ENCODE results near the gene NT5DC3. TPM values are rescaled to one million over a fixed set of nuclear protein-coding genes. Genes with fewer than 3 reads are reported as not detected.

The NT5DC3 gene
- total RNA-seq, 1 experiment from 2014 or later: 12.5 TPM

DNA sequence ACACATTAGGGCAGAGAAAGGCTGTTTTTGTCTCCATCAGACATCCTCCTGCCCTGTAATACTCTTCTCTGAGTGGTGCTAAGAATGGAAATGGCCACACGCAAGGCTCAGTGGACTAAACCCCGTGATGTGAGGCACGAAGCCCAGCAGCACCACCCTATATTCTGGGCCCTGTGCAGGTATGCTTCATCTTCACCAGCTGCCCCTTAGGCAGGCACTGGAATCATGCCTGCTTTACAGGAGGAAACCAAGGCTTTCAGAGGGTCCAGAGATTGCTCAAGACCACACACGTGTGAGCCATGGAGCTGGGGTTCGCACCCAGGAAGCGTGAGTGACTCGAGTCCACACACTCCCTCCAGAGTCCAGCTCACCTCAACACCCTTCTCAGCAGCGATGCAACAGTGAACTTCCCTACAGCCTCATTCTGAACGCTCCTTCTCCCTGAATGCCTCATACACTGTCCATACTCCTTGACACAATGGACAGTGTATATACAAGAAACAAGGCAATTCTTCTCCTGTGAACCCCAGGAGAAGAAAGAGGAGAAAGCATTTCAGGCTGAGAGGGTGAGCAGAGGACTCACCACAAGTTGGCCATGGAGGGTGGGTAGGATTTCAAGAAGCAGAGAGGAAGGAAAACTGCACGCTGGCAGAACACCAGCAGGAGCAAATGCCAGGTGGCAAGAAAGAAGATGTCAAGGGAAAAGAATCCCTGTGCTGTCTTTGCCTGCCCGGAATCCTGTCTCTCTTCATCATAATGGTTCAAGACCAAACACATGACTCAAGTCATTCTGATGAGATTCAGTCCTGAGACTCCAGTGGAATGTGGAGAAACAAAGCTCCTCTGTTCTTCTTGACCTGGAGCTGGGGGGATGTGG lies 39.1 kb downstream of the NT5DC3 start (continued):
- TF ChIP-seq MYBL2 (CRISPR knock-in tag; IDR thresholded peaks at IDR 0.05): no peak
- TF ChIP-seq IRF2 (CRISPR knock-in tag; IDR thresholded peaks at IDR 0.05; ENCODE audit: borderline replicate concordance, low read depth): no peak
- TF ChIP-seq, protein P1, sequence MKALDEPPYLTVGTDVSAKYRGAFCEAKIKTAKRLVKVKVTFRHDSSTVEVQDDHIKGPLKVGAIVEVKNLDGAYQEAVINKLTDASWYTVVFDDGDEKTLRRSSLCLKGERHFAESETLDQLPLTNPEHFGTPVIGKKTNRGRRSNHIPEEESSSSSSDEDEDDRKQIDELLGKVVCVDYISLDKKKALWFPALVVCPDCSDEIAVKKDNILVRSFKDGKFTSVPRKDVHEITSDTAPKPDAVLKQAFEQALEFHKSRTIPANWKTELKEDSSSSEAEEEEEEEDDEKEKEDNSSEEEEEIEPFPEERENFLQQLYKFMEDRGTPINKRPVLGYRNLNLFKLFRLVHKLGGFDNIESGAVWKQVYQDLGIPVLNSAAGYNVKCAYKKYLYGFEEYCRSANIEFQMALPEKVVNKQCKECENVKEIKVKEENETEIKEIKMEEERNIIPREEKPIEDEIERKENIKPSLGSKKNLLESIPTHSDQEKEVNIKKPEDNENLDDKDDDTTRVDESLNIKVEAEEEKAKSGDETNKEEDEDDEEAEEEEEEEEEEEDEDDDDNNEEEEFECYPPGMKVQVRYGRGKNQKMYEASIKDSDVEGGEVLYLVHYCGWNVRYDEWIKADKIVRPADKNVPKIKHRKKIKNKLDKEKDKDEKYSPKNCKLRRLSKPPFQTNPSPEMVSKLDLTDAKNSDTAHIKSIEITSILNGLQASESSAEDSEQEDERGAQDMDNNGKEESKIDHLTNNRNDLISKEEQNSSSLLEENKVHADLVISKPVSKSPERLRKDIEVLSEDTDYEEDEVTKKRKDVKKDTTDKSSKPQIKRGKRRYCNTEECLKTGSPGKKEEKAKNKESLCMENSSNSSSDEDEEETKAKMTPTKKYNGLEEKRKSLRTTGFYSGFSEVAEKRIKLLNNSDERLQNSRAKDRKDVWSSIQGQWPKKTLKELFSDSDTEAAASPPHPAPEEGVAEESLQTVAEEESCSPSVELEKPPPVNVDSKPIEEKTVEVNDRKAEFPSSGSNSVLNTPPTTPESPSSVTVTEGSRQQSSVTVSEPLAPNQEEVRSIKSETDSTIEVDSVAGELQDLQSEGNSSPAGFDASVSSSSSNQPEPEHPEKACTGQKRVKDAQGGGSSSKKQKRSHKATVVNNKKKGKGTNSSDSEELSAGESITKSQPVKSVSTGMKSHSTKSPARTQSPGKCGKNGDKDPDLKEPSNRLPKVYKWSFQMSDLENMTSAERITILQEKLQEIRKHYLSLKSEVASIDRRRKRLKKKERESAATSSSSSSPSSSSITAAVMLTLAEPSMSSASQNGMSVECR (CRISPR knock-in tag; IDR thresholded peaks at IDR 0.05; ENCODE audit: borderline replicate concordance): no peak
- no peak for TF ChIP-seq GRHL2 (CRISPR knock-in tag; IDR thresholded peaks at IDR 0.05; ENCODE audit: insufficient replicate concordance, severe bottlenecking)

DNA sequence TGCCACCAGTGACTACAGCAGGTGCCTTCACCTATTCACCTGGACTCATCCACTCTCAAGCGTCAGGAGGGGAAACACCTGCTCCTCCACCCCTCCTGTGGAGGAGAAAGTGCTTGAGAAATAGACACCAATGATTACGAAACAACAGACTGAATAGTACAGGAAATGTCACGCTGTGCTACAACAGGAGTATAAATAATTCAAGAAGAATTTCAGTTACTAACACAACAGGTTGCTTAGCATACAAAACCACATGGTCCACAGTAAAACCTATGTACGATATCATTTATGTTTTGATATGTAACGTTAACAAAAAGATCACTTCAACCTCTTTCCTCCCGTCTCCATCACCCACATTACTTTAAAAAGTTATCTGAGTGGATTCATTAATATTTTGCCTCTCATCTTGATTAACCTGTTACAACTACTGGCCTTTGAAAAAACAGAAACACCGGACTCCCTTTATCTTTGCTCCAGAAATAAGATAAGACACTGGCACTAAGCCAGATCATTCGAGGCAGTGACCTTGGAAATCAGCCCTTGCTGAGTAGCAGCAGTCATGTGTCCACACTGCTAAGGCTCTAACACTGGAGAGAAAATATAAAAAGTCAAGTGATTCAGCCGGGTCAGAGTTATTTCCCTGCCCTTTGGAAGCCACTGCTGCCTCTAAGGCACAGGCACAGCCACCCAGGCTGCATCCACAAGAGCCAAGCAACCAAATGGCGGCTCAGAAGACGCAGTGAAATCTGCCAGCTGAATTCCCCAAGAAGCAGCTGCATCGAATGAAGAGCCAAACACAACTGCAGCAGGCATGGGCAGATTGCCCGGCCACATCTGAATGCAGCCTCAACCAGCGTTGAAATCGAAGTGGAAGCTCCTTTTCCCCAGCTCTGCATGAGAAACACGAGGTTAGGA lies 40.9 kb downstream of the NT5DC3 start:
- Mint-ChIP-seq H3K36me3 (peaks cover 31% of the 10 kb centered on the region), H3K27ac (0 out of 2 replicates have a peak overlapping the region, but pooled peaks have one; percentile 14), H3K4me3 (no peak overlapping the region), H3K27me3 (ENCODE audit: low read depth) (no peaks in the 10 kb centered on the region; the same call in 1 of the 2 replicates), H3K4me1 (peaks cover 20% of the 10 kb centered on the region), H3K9me3 (0 out of 2 replicates have a peak, but pooled peaks cover 3% of the 10 kb centered on the region)
- ATAC-seq (peak; percentile 22; the same call in 1 of the 2 replicates), DNase-seq (ENCODE audit: low spot score) (no peak)
- POLR2A ChIA-PET: no interaction called here
- TF ChIP-seq ZNF671 (CRISPR knock-in tag; IDR thresholded peaks at IDR 0.05) (no peak), ZNF263 (CRISPR knock-in tag; IDR thresholded peaks at IDR 0.05; ENCODE audit: low read depth) (no peak), NR3C1 (CRISPR knock-in tag; conservative IDR thresholded peaks at IDR 0.05; ENCODE audit: low read depth) (no peak), IRF2 (CRISPR knock-in tag; IDR thresholded peaks at IDR 0.05; ENCODE audit: borderline replicate concordance, low read depth) (no peak)
- TF ChIP-seq, protein P2, sequence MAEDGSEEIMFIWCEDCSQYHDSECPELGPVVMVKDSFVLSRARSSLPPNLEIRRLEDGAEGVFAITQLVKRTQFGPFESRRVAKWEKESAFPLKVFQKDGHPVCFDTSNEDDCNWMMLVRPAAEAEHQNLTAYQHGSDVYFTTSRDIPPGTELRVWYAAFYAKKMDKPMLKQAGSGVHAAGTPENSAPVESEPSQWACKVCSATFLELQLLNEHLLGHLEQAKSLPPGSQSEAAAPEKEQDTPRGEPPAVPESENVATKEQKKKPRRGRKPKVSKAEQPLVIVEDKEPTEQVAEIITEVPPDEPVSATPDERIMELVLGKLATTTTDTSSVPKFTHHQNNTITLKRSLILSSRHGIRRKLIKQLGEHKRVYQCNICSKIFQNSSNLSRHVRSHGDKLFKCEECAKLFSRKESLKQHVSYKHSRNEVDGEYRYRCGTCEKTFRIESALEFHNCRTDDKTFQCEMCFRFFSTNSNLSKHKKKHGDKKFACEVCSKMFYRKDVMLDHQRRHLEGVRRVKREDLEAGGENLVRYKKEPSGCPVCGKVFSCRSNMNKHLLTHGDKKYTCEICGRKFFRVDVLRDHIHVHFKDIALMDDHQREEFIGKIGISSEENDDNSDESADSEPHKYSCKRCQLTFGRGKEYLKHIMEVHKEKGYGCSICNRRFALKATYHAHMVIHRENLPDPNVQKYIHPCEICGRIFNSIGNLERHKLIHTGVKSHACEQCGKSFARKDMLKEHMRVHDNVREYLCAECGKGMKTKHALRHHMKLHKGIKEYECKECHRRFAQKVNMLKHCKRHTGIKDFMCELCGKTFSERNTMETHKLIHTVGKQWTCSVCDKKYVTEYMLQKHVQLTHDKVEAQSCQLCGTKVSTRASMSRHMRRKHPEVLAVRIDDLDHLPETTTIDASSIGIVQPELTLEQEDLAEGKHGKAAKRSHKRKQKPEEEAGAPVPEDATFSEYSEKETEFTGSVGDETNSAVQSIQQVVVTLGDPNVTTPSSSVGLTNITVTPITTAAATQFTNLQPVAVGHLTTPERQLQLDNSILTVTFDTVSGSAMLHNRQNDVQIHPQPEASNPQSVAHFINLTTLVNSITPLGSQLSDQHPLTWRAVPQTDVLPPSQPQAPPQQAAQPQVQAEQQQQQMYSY (CRISPR knock-in tag; IDR thresholded peaks at IDR 0.05): no peak
- TF ChIP-seq, protein P3, sequence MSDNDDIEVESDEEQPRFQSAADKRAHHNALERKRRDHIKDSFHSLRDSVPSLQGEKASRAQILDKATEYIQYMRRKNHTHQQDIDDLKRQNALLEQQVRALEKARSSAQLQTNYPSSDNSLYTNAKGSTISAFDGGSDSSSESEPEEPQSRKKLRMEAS (CRISPR knock-in tag; IDR thresholded peaks at IDR 0.05): no peak
- TF ChIP-seq, protein P4, sequence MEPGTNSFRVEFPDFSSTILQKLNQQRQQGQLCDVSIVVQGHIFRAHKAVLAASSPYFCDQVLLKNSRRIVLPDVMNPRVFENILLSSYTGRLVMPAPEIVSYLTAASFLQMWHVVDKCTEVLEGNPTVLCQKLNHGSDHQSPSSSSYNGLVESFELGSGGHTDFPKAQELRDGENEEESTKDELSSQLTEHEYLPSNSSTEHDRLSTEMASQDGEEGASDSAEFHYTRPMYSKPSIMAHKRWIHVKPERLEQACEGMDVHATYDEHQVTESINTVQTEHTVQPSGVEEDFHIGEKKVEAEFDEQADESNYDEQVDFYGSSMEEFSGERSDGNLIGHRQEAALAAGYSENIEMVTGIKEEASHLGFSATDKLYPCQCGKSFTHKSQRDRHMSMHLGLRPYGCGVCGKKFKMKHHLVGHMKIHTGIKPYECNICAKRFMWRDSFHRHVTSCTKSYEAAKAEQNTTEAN (CRISPR knock-in tag; IDR thresholded peaks at IDR 0.05): no peak
- CTCF ChIA-PET: interaction anchor here (0.7 kb wide), 1 partner anchor 42 kb away, joined by 3 read pairs; no protein-coding TSS in a partner anchor

Measured in WTC11 (cell line).